Stimulated activated CD4-positive, alpha-beta T cell treated with anti-CD3 and anti-CD28 coated beads, Interleukin-15, amount 100 ng/mL, for 48 hours (primary cell): ENCODE measurements around the gene SORL1-AS1.

ENCODE experiments used
- DNase-seq, 2 donors: peaks; one replicate each; pipeline ENCODE4 v3.0.0-alpha.2; 2020; ENCODE audit warnings: low read depth in 2 of 2

SORL1-AS1 gene

GRCh38 chr11:121451986-121452608 lies 670 bp downstream of the SORL1-AS1 start, which contains the start of gene SORL1:
Gene SORL1, plus strand, starts transcription at chr11:121452314. Its CDS starts 18 bp downstream, at chr11:121452332.
- DNase-seq = peak in 1 of 2 donors; percentile 72

- DNase-seq = no peak
Observed at GRCh38 chr11:121451178-121451985, 1.4 kb downstream of the SORL1-AS1 start.

- no peak for DNase-seq
Observed at GRCh38 chr11:121450401-121450800, 2.4 kb downstream of the SORL1-AS1 start.

GRCh38 chr11:121449626-121450025 lies 3.1 kb downstream of the SORL1-AS1 start:
- no peak for DNase-seq

- no peak for DNase-seq
Observed at GRCh38 chr11:121449123-121449522, 3.6 kb downstream of the SORL1-AS1 start.

GRCh38 chr11:121448431-121448941 lies 4.3 kb downstream of the SORL1-AS1 start:
- DNase-seq = no peak

GRCh38 chr11:121448011-121448410 lies 4.8 kb downstream of the SORL1-AS1 start:
- no peak for DNase-seq

- no peak for DNase-seq
Observed at GRCh38 chr11:121446752-121447156, 6.0 kb downstream of the SORL1-AS1 start.

GRCh38 chr11:121445071-121445768 lies 7.5 kb downstream of the SORL1-AS1 start:
- no peak for DNase-seq

- DNase-seq = no peak
Observed at GRCh38 chr11:121444526-121444925, 8.2 kb downstream of the SORL1-AS1 start.

- DNase-seq = no peak
Observed at GRCh38 chr11:121443688-121444275, 9.0 kb downstream of the SORL1-AS1 start.

GRCh38 chr11:121441521-121441920 lies 11.2 kb downstream of the SORL1-AS1 start:
- no peak for DNase-seq

GRCh38 chr11:121439759-121440158 lies 13.0 kb downstream of the SORL1-AS1 start:
- no peak for DNase-seq

- DNase-seq = no peak
Observed at GRCh38 chr11:121439337-121439736, 13.4 kb downstream of the SORL1-AS1 start.

GRCh38 chr11:121437686-121438078 lies 15.1 kb downstream of the SORL1-AS1 start:
- DNase-seq = no peak

- no peak for DNase-seq
Observed at GRCh38 chr11:121437018-121437685, 15.6 kb downstream of the SORL1-AS1 start.

GRCh38 chr11:121435551-121436511 lies 16.9 kb downstream of the SORL1-AS1 start:
- DNase-seq = no peak

GRCh38 chr11:121435132-121435531 lies 17.6 kb downstream of the SORL1-AS1 start:
- DNase-seq = no peak

- DNase-seq = no peak
Observed at GRCh38 chr11:121431820-121432526, 20.8 kb downstream of the SORL1-AS1 start.

- no peak for DNase-seq
Observed at GRCh38 chr11:121429556-121429955, 23.2 kb downstream of the SORL1-AS1 start.
